Endothelial cell of umbilical vein (primary cell): ENCODE data around the gene DMD. TPM values are rescaled to one million over a fixed set of nuclear protein-coding genes. Genes with fewer than 3 reads are reported as not detected.

Experiments
- BruUV-seq: library from RNA; stranded (reverse); fragments of 400-500 nt; replicated peaks from 2 replicates; lab custom pipeline; 2021; lab: Mats Ljungman, UMichigan
- CTCF ChIA-PET: fragments of 300-600, 350-600 bp; sonication (Branson Sonifier 250); formaldehyde crosslinking; loops from one replicate; lab custom pipeline; 2021; ENCODE audit warnings: antibody characterized with exemption, inconsistent platforms; lab: Charles Lee
- POLR2A ChIA-PET: fragments of 300-600, 350-600 bp; sonication (Branson Sonifier 250); formaldehyde crosslinking; loops from one replicate; lab custom pipeline; 2021; ENCODE audit warnings: antibody characterized with exemption, inconsistent platforms; lab: Charles Lee
- DNase-seq: peaks from one replicate; pipeline ENCODE4 v3.0.0-alpha.2; 2011; ENCODE audit warnings: low read depth, low spot score
- FAIRE-seq: peaks from 2 replicates; lab custom pipeline; 2011; peaks lifted over from hg19 to GRCh38; lab: Jason Lieb, UNC
- H2AFZ ChIP-seq: 2 replicates; pipeline ENCODE4 v1.6.0; 2012; ENCODE audit warnings: low read depth, low read length, control low read depth, inconsistent platforms
- H3K27ac ChIP-seq: 2 replicates; pipeline ENCODE4 v1.5.1; 2011; ENCODE audit warnings: low read depth, mild to moderate bottlenecking, control low read depth, low read length, moderate library complexity; ENCODE audit not compliant: insufficient read depth
- H3K27me3 ChIP-seq, 2 experiments: 2 replicates each; pipeline versions ENCODE4 v1.6.0 to v1.6.1; 2011; ENCODE audit warnings: low read length in 2 of 2, mixed read lengths in 1 of 2; ENCODE audit not compliant: control insufficient read depth in 2 of 2, insufficient read depth in 2 of 2
- H3K36me3 ChIP-seq, 2 experiments: 2 replicates in 1 of 2; 3 replicates in 1 of 2; pipeline ENCODE4 v1.5.1; 2011; ENCODE audit warnings: low read length in 2 of 2, mild to moderate bottlenecking in 1 of 2, moderate library complexity in 1 of 2; ENCODE audit not compliant: control insufficient read depth in 2 of 2, insufficient read depth in 2 of 2; ENCODE audit errors: extremely low read depth in 1 of 2
- H3K4me1 ChIP-seq: 3 replicates; pipeline ENCODE4 v1.5.1; 2011; ENCODE audit warnings: mild to moderate bottlenecking, low read length; ENCODE audit not compliant: control insufficient read depth, insufficient read depth; ENCODE audit errors: extremely low read depth
- H3K4me2 ChIP-seq: 2 replicates; pipeline ENCODE4 v1.6.1; 2011; ENCODE audit warnings: low read length, control low read depth, mixed read lengths; ENCODE audit not compliant: insufficient read depth
- H3K4me3 ChIP-seq, 3 experiments: fragments of 200-600 bp in 1 of 3; sonication (generic), shearing (Covaris generic) in 1 of 3; replicated peaks in 1 of 3; 2 replicates each; pipeline ENCODE4 v1.5.1; 2011 to 2016; ENCODE audit warnings: control low read depth in 3 of 3, low read length in 3 of 3, mild to moderate bottlenecking in 2 of 3, inconsistent platforms in 1 of 3, low read depth in 1 of 3, moderate library complexity in 1 of 3; ENCODE audit not compliant: insufficient read depth in 1 of 3
- H3K79me2 ChIP-seq: 2 replicates; pipeline ENCODE4 v1.6.0; 2012; ENCODE audit warnings: low read length, inconsistent platforms; ENCODE audit not compliant: control insufficient read depth, insufficient read depth
- H3K9ac ChIP-seq: replicated peaks from 2 replicates; pipeline ENCODE3; 2011; ENCODE audit warnings: low read length, control low read depth; ENCODE audit not compliant: insufficient read depth; ENCODE audit errors: extremely low read depth
- H3K9me1 ChIP-seq: replicated peaks from 3 replicates; pipeline ENCODE4 v1.6.0; 2011; ENCODE audit warnings: mild to moderate bottlenecking, low read length; ENCODE audit not compliant: control insufficient read depth, insufficient read depth; ENCODE audit errors: extremely low read depth
- H3K9me3 ChIP-seq: replicated peaks from 2 replicates; pipeline ENCODE4 v1.5.1; 2012; ENCODE audit warnings: low read length, inconsistent platforms; ENCODE audit not compliant: control insufficient read depth, insufficient read depth
- H4K20me1 ChIP-seq: replicated peaks from 2 replicates; pipeline ENCODE3; 2011; ENCODE audit warnings: mild to moderate bottlenecking, low read length; ENCODE audit not compliant: control insufficient read depth, insufficient read depth; ENCODE audit errors: extremely low read depth
- EZH2 ChIP-seq: IDR thresholded peaks from 2 replicates; pipeline ENCODE4 v1.6.1; 2012; ENCODE audit warnings: borderline replicate concordance, low read depth, mild to moderate bottlenecking, moderate library complexity, low read length, inconsistent platforms; ENCODE audit not compliant: severe bottlenecking
- FOS ChIP-seq: IDR thresholded peaks from 2 replicates; pipeline ENCODE4 v1.6.1; 2011; ENCODE audit warnings: mild to moderate bottlenecking, low read length, moderate library complexity, borderline replicate concordance; ENCODE audit not compliant: insufficient read depth
- GATA2 ChIP-seq: IDR thresholded peaks from 2 replicates; pipeline ENCODE4 v1.7.0; 2011; ENCODE audit warnings: low read depth, mild to moderate bottlenecking, moderate library complexity, mixed read lengths, low read length; ENCODE audit not compliant: insufficient read length, insufficient read depth
- JUN ChIP-seq: IDR thresholded peaks from 2 replicates; pipeline ENCODE4 v1.6.1; 2011; ENCODE audit warnings: borderline replicate concordance, low read depth; ENCODE audit not compliant: insufficient read length, insufficient read depth
- MAX ChIP-seq: IDR thresholded peaks from 2 replicates; pipeline ENCODE4 v1.6.1; 2011; ENCODE audit not compliant: insufficient read depth, insufficient read length
- MYC ChIP-seq: IDR thresholded peaks from one replicate; pipeline ENCODE4 v1.6.1; 2011; ENCODE audit warnings: mild to moderate bottlenecking, low read depth, low read length
- POLR2A ChIP-seq: IDR thresholded peaks from 2 replicates; pipeline ENCODE4 v1.6.1; 2012; ENCODE audit warnings: low read depth, mild to moderate bottlenecking, control low read depth, low read length
- POLR2AphosphoS5 ChIP-seq: IDR thresholded peaks from 2 replicates; pipeline ENCODE4 v1.6.1; 2012; ENCODE audit warnings: low read depth, mild to moderate bottlenecking, control low read depth, low read length, moderate library complexity; ENCODE audit not compliant: insufficient read depth
- dilution Hi-C: fragments of 300-500 bp; cut with MboI; formaldehyde crosslinking; loops from one replicate; pipeline ENCODE4 v1.15.0; 2019; ENCODE audit warnings: low sequenced_read_pairs; ENCODE audit not compliant: extremely low pct_ligation_motif_present
- intact Hi-C: fragments of 100-400 bp; cut with micrococcal nuclease; formaldehyde crosslinking; loops from one replicate; pipeline ENCODE4 v1.10.0; 2022
- polyA plus RNA-seq, 4 experiments: library from polyadenylated mRNA; depleted of rRNA in 3 of 4; stranded (reverse) in 3 of 4; unstranded in 1 of 4; fragments of >200 nt; gene quantifications; 2 replicates each; pipeline versions ENCODE4 v1.2.1 to v1.2.3, GENCODE V29; 2011 to 2012; ENCODE audit warnings: missing spikeins in 1 of 4
- total RNA-seq: library from RNA; stranded (reverse); gene quantifications from 2 replicates; pipeline ENCODE4 v1.2.3, GENCODE V29; 2021
- TF ChIP-seq, protein P1 (sequence below), 2 donors: IDR thresholded peaks; 1 replicate in 1 of 2; 2 replicates in 1 of 2; pipeline ENCODE4 v1.5.1; 2011; ENCODE audit warnings: low read length in 2 of 2, mild to moderate bottlenecking in 2 of 2, moderate library complexity in 2 of 2, control low read depth in 1 of 2, inconsistent platforms in 1 of 2, low read depth in 1 of 2; ENCODE audit not compliant: insufficient read depth in 1 of 2; ENCODE audit errors: extremely low read depth in 1 of 2

Gene DMD
- total and polyA plus RNA-seq, 2 donors (not counting 3 experiments of a cell fraction or from before 2014, with no cell fraction given), result 7.3 to 9.0 TPM

GRCh38 chrX:31717474-31717873, 1493.9 kb downstream of the DMD start:
- Histone ChIP-seq H3K4me2 (no peak overlapping the region), H3K27me3 (no peaks in the 10 kb centered on the region), H3K36me3 (no peaks in the 10 kb centered on the region), H3K27ac (no peak overlapping the region), H3K9me1 (no peaks in the 10 kb centered on the region), H3K79me2 (no peaks in the 10 kb centered on the region), H3K9me3 (no peaks in the 10 kb centered on the region), H3K4me1 (no peaks in the 10 kb centered on the region), H2AFZ (no peak overlapping the region), H4K20me1 (no peaks in the 10 kb centered on the region), H3K9ac (no peak overlapping the region), H3K4me3 (no peak overlapping the region)
- ChIA-PET POLR2A (no interaction called here), CTCF (no interaction called here)
- DNase-seq (no peak), FAIRE-seq (no peak)
- intact Hi-C loops (no loop called here), dilution Hi-C loops (no loop called here)
- BruUV-seq, result no TSS peak
- no peak for TF ChIP-seq MYC

GRCh38 chrX:31715675-31716074, 1495.7 kb downstream of the DMD start:
- no peak overlapping the region for H2AFZ ChIP-seq
- CTCF ChIA-PET, result no interaction called here
- dilution Hi-C loops (no loop called here), intact Hi-C loops (no loop called here)
- BruUV-seq, result no TSS peak
- TF ChIP-seq POLR2A, result no peak
- no peak for TF ChIP-seq GATA2
- TF ChIP-seq, protein P1, sequence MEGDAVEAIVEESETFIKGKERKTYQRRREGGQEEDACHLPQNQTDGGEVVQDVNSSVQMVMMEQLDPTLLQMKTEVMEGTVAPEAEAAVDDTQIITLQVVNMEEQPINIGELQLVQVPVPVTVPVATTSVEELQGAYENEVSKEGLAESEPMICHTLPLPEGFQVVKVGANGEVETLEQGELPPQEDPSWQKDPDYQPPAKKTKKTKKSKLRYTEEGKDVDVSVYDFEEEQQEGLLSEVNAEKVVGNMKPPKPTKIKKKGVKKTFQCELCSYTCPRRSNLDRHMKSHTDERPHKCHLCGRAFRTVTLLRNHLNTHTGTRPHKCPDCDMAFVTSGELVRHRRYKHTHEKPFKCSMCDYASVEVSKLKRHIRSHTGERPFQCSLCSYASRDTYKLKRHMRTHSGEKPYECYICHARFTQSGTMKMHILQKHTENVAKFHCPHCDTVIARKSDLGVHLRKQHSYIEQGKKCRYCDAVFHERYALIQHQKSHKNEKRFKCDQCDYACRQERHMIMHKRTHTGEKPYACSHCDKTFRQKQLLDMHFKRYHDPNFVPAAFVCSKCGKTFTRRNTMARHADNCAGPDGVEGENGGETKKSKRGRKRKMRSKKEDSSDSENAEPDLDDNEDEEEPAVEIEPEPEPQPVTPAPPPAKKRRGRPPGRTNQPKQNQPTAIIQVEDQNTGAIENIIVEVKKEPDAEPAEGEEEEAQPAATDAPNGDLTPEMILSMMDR (IDR thresholded peaks at IDR 0.05; ENCODE audit: extremely low read depth in 1 of 2, insufficient read depth in 1 of 2, low read depth in 1 of 2, low read length in 2 of 2), result no peak
- no peak for TF ChIP-seq JUN
- TF ChIP-seq MAX, result no peak
- no peak for TF ChIP-seq MYC
- no peak for TF ChIP-seq POLR2AphosphoS5
- no peak for TF ChIP-seq FOS
- TF ChIP-seq EZH2, result no peak
- POLR2A ChIA-PET, result no interaction called here
- H3K9ac ChIP-seq, result no peak overlapping the region
- H3K9me3 ChIP-seq, result no peaks in the 10 kb centered on the region
- H3K4me1 ChIP-seq, result no peaks in the 10 kb centered on the region
- no peaks in the 10 kb centered on the region for H3K27me3 ChIP-seq
- H3K36me3 ChIP-seq, result no peaks in the 10 kb centered on the region
- no peaks in the 10 kb centered on the region for H4K20me1 ChIP-seq
- H3K9me1 ChIP-seq, result no peaks in the 10 kb centered on the region
- H3K79me2 ChIP-seq, result no peaks in the 10 kb centered on the region
- H3K4me3 ChIP-seq, result no peak overlapping the region
- DNase-seq (no peak), FAIRE-seq (no peak)
- H3K4me2 ChIP-seq, result no peak overlapping the region
- no peak overlapping the region for H3K27ac ChIP-seq
